K562 (cell line): ENCODE results near the gene MTPN. TPM values are rescaled to one million over a fixed set of nuclear protein-coding genes. Genes with fewer than 3 reads are reported as not detected.

ENCODE experiments used
- BRD4 ChIP-seq: fragments of 200-600 bp; sonication (generic); IDR thresholded peaks from 2 replicates; pipeline ENCODE4 v1.6.1; 2017; ENCODE audit warnings: inconsistent platforms
- FIP1L1 ChIP-seq: fragments of 200-400 bp; formaldehyde crosslinking; IDR thresholded peaks from 2 replicates; pipeline ENCODE4 v1.6.1; 2018; ENCODE audit warnings: mild to moderate bottlenecking, low read depth, low read length; ENCODE audit not compliant: poor library complexity, severe bottlenecking
- HNRNPH1 ChIP-seq: fragments of 200-400 bp; formaldehyde crosslinking; optimal IDR thresholded peaks from 2 replicates; pipeline ENCODE3; 2017; ENCODE audit warnings: low read depth, mild to moderate bottlenecking, low read length, moderate library complexity
- MGA ChIP-seq: fragments of 450-650 bp; IDR thresholded peaks from 2 replicates; pipeline ENCODE4 v1.6.1; 2016; ENCODE audit warnings: mild to moderate bottlenecking, moderate library complexity
- NCOA2 ChIP-seq, 2 experiments: fragments of 450-650 bp; IDR thresholded peaks; 2 replicates each; pipeline ENCODE4 v1.6.1; 2018; ENCODE audit warnings: mild to moderate bottlenecking in 2 of 2, moderate library complexity in 1 of 2; ENCODE audit not compliant: partially characterized antibody in 2 of 2
- NR2C1 ChIP-seq, 2 experiments: fragments of 450-650 bp; IDR thresholded peaks; 2 replicates each; pipeline ENCODE4 v1.6.1; 2017; ENCODE audit warnings: mild to moderate bottlenecking in 2 of 2, antibody characterized with exemption in 1 of 2, inconsistent platforms in 1 of 2, missing compliant biosample characterization in 1 of 2, missing genetic modification characterization in 1 of 2
- PREB ChIP-seq: sonication (generic); formaldehyde crosslinking; IDR thresholded peaks from 2 replicates; pipeline ENCODE4 v1.8.1; 2023; ENCODE audit warnings: mild to moderate bottlenecking, missing genetic modification reagents
- SIRT6 ChIP-seq: IDR thresholded peaks from one replicate; pipeline ENCODE4 v1.6.1; 2012; ENCODE audit warnings: low read depth, mild to moderate bottlenecking, control low read depth, inconsistent platforms, low read length, moderate library complexity
- ZBTB7A ChIP-seq: IDR thresholded peaks from 2 replicates; pipeline ENCODE4 v1.6.1; 2011; ENCODE audit warnings: low read depth, mild to moderate bottlenecking, low read length, moderate library complexity, borderline replicate concordance; ENCODE audit not compliant: control insufficient read depth
- ZNF140 ChIP-seq: fragments of 250-450 bp; sonication (Bioruptor Pico); IDR thresholded peaks from 2 replicates; pipeline ENCODE4 v1.8.0; 2021; ENCODE audit warnings: moderate library complexity, mild to moderate bottlenecking, inconsistent platforms
- ZNF41 ChIP-seq: fragments of 250-450 bp; sonication (Bioruptor Pico); conservative IDR thresholded peaks from 2 replicates; pipeline ENCODE4 v1.4.0; 2020; ENCODE audit warnings: mild to moderate bottlenecking
- ZNF431 ChIP-seq: sonication (generic); formaldehyde crosslinking; IDR thresholded peaks from 2 replicates; pipeline ENCODE4 v1.8.0; 2022; ENCODE audit warnings: mild to moderate bottlenecking, missing genetic modification reagents
- ZNF699 ChIP-seq: fragments of 250-450 bp; sonication (Bioruptor Pico); IDR thresholded peaks from 2 replicates; pipeline ENCODE4 v1.8.0; 2021; ENCODE audit warnings: mild to moderate bottlenecking, moderate library complexity; ENCODE audit not compliant: insufficient replicate concordance
- polyA plus RNA-seq, 8 experiments: library from polyadenylated mRNA; depleted of rRNA in 4 of 8; stranded (reverse) in 5 of 8; unstranded in 3 of 8; fragments of >200 nt; fragmentation: Nextera tagmentation in 2 of 8; fragmentation: Illumina TruSeq in 1 of 8; extraction: Ambion mirVana in 2 of 8; extraction: Trizol in 1 of 8; gene quantifications; 2 replicates each; pipeline versions ENCODE4 v1.2.1 to v1.2.3, GENCODE V29; 2011 to 2014; ENCODE audit warnings: inconsistent platforms in 1 of 8, missing spikeins in 1 of 8
- total RNA-seq, 7 experiments: library from RNA; depleted of rRNA in 6 of 7; stranded (reverse); fragments of >200 nt in 6 of 7; fragmentation: Illumina TruSeq in 2 of 7; extraction: Trizol in 2 of 7; gene quantifications; 2 replicates each; pipeline versions ENCODE4 v1.2.1 to v1.2.3, GENCODE V29; 2011 to 2021; ENCODE audit warnings: low replicate concordance in 1 of 7

The MTPN gene
- total and polyA plus RNA-seq, 9 of the 15 experiments (the other 6 are each of a cell fraction or from before 2014, with no cell fraction given), result 68.5 to 261 (median 156) TPM

GRCh38 chr7:135940077-135941075 lies 36.8 kb downstream of the MTPN start (continued):
- TF ChIP-seq MGA (no peak), ZNF41 (no peak), HNRNPH1 (no peak), ZNF431 (CRISPR knock-in tag) (no peak), FIP1L1 (no peak), PREB (CRISPR knock-in tag) (no peak), SIRT6 (no peak), BRD4 (no peak), ZNF699 (CRISPR knock-in tag) (no peak), ZBTB7A (no peak), ZNF140 (CRISPR knock-in tag) (0 out of 2 replicates have a peak, but pooled peaks have one; percentile 15), NCOA2 (IDR thresholded peaks at IDR 0.05; ENCODE audit: partially characterized antibody in 2 of 2) (no peak), NR2C1 (IDR thresholded peaks at IDR 0.05) (no peak), NR2C1 (tag; IDR thresholded peaks at IDR 0.05) (peak; percentile 53; the same call in 1 of the 2 replicates)
